Heart left ventricle (tissue), 13 donors: ENCODE measurements around the gene ZIM2.

Experiments
- CTCF ChIP-seq, 12 donors: fragments of 200-600 bp; sonication (generic) in 4 of 12; IDR thresholded peaks; one replicate each; pipeline versions ENCODE4 v1.5.0 to v1.8.0; 2018 to 2022; ENCODE audit warnings: antibody characterized with exemption in 12 of 12, mild to moderate bottlenecking in 5 of 12
- POLR2A ChIP-seq, 2 donors: fragments of 450-650 bp; IDR thresholded peaks; one replicate each; pipeline ENCODE4 v1.6.1; 2017; ENCODE audit warnings: antibody characterized with exemption in 2 of 2, mild to moderate bottlenecking in 2 of 2, moderate library complexity in 2 of 2
- donor health status: ischemic (EF 13 %, LVEDD 7.1; RV severe dilation, severe dysfunction).
- donor health status: DM: no; HTN: yes; CAD: no.
- donor health status: DM: no; HTN: no; CAD: no.
- donor health status: ischemic (EF 25% LVEDD 6.9; RV normal size, moderate dysfunction).
- donor health status: ischemic (EF 25% LVEDD 5.7; RV mildly dilated, moderate dysfunction).
- donor health status: ischemic (EF 35%, LVEDD 5.7; RV mildly dilated, moderate dysfunction).
- donor health status: nonischemic (EF 11% LVEDD 7.7; RV severe dilation, severe dysfunction).
- donor health status: DM: yes; HTN: yes; CAD: no.
- donor health status: PGD.
- donor health status: ischemic (EF 29% LVEDD 5.4; RV normal size, mild dysfunction).
- donor health status: nonischemic (EF 23%, LVEDD 6.1; RV moderate dilation, normal function).

DNA sequence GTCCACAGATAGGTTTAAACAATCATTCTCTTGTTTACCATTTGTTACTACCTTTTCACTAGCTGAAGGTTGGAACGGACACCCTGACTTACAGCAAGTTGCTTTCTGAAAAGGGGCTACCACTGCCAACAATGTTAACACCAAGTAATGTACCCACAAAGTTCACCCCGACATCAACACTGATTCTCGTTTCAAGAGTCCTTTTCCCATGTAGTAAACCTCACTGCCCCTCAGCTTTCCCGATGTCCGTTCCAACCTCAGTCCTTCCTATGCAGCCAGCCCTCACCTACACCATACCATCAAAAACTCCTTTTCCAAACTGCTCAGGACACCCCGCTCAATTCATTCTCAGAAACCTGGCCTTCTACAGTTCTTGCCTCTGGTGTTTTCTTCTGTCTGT is 29.0 kb downstream of the ZIM2 start:
- TF ChIP-seq CTCF (IDR thresholded peaks at IDR 0.05) (no peak), POLR2A (IDR thresholded peaks at IDR 0.05) (no peak)
